Mononuclear cell (primary cell): ENCODE data around the gene CMTM3. TPM values are rescaled to one million over a fixed set of nuclear protein-coding genes. Genes with fewer than 3 reads are reported as not detected.
"Not testable (repeated sequence)": the region's sequence is repeated elsewhere in the genome, so short reads cannot be mapped to it uniquely, and the experiment has no call there.

ENCODE experiments used
- H3K27me3 ChIP-seq: 2 replicates; pipeline ENCODE4 v1.6.0; 2011; ENCODE audit warnings: low read length, control low read depth; ENCODE audit not compliant: insufficient read depth
- H3K4me1 ChIP-seq: 2 replicates; pipeline ENCODE4 v1.5.1; 2011; ENCODE audit warnings: mild to moderate bottlenecking, low read length, control low read depth; ENCODE audit not compliant: insufficient read depth
- H3K4me3 ChIP-seq: 2 replicates; pipeline ENCODE4 v1.5.1; 2011; ENCODE audit warnings: mild to moderate bottlenecking, low read length, moderate library complexity
- H3K9me3 ChIP-seq: 2 replicates; pipeline ENCODE4 v1.5.1; 2011; ENCODE audit warnings: low read depth, mild to moderate bottlenecking, control low read depth, low read length
- total RNA-seq: library from RNA; depleted of rRNA; stranded (reverse); fragments of >200 nt; gene quantifications from one replicate; pipeline ENCODE4 v1.2.3, GENCODE V29; 2012

Gene CMTM3
- total RNA-seq, 1 donor: 47.1 TPM

DNA sequence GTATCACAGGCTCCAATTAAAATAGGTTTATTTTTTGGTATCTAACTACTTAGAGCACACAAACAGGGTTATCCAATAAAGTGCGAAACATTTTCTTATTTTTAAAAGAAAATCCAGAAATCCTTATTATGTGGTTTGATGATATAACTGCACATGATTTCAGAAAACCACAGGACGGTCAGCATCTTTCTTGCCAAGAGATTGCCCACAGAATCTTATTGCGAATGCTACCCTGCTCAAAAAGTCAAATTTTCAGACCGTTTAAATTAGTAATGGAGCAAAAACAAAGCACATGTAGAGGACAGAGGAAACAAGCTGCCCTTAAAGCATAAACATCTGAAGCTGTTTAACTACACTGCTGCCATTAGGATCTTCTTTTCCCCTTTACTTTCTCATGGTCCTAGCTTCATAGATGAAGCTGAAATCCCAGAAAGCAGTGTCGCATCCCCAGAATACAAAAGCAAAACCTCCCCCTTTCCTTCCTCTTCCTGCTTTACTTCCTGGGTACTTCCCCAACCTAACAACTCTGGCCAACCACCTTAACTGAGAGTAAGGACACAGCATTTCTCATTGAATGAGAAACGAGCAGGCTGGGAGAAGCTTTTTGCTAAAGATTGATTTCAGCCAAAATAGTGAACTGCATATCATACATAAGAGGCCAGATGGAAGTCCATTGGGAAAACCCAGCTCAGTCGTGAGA lies 48.3 kb downstream of the CMTM3 start:
- peaks cover 61% of the 10 kb centered on the region for H3K4me1 ChIP-seq
- H3K27me3 ChIP-seq: no peaks in the 10 kb centered on the region
- no peaks in the 10 kb centered on the region for H3K9me3 ChIP-seq
- H3K4me3 ChIP-seq: no peak overlapping the region

DNA sequence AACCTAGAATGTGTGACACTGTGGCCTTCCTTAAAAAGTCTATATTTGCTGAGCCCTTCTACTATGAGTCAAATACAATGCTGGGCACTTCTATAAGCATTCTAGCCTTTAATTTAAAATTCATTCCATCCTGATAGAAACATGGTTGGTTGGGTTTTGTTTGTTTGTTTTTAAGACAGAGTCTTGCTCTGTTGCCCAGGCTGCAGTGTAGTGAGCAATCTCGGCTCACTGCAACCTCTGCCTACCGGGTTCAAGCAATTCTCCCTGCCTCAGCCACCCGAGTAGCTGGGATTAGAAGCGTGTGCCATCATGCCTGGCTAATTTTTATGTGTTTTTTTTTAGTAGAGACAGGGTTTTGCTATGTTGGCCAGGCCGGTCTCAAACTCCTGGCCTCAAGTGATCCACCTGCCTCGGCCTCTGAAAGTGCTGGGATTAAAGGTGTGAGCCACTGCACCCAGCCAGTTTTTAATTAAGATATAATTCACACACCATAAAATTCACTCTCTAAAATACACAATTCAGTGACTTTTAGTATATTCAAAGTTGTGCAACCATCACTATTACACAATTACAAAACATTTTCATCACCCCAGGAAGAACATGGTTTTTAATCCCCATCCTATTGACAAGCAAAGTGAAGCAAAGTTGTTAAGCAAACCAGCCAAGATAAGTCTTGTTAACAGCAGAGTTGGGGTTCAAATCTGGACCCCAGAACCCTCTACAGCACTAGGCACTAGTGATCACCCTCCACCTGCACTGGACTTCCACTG lies 49.3 kb downstream of the CMTM3 start:
- H3K9me3 ChIP-seq: no peaks in the 10 kb centered on the region
- peaks cover 69% of the 10 kb centered on the region for H3K4me1 ChIP-seq
- no peaks in the 10 kb centered on the region for H3K27me3 ChIP-seq
- H3K4me3 ChIP-seq: no peak overlapping the region

GRCh38 chr16:66656547-66656946 lies 52.0 kb downstream of the CMTM3 start:
- H3K4me1 ChIP-seq: peaks cover 74% of the 10 kb centered on the region
- H3K9me3 ChIP-seq: no peaks in the 10 kb centered on the region
- no peaks in the 10 kb centered on the region for H3K27me3 ChIP-seq
- no peak overlapping the region for H3K4me3 ChIP-seq

DNA sequence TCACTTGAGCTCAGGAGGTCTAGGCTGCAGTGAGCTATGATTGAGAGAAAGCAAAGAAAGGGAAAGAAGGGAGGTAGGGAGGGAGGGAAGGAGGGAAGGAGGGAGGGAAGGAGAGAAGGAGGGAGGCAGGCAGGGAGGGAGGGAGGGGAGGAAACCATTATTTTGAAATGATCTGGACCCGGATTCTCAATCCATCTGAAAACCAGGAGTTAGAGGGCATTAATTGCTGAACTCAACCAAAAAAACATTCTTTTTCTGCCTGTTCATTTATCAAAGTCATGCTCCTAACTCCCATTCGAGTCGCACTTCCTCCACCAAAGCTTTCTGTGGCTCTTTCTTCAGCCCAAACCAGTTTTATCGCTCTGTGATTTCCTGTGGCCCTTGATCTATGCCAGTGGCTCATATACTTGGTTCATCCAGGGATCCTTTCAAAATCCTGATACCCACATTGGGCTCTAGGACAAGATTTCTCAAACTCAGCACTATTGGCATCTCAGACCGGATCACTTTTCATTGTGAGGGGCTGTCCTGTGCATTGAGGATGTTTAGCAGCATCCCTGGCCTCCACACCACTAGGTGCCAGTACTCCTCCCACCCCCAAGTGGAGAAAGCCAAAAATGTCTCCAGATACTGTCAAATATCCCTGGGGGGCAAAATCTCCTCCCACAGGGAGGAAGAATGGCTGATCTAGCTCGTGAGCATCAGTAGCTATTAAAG lies 53.8 kb downstream of the CMTM3 start:
- Histone ChIP-seq H3K27me3 (no peaks in the 10 kb centered on the region), H3K4me1 (peaks cover 56% of the 10 kb centered on the region), H3K9me3 (no peaks in the 10 kb centered on the region), H3K4me3 (no peak overlapping the region)

GRCh38 chr16:66658860-66659190 lies 54.3 kb downstream of the CMTM3 start:
- Histone ChIP-seq H3K27me3 (no peaks in the 10 kb centered on the region), H3K4me1 (peaks cover 51% of the 10 kb centered on the region), H3K9me3 (no peaks in the 10 kb centered on the region), H3K4me3 (no peak overlapping the region)

DNA sequence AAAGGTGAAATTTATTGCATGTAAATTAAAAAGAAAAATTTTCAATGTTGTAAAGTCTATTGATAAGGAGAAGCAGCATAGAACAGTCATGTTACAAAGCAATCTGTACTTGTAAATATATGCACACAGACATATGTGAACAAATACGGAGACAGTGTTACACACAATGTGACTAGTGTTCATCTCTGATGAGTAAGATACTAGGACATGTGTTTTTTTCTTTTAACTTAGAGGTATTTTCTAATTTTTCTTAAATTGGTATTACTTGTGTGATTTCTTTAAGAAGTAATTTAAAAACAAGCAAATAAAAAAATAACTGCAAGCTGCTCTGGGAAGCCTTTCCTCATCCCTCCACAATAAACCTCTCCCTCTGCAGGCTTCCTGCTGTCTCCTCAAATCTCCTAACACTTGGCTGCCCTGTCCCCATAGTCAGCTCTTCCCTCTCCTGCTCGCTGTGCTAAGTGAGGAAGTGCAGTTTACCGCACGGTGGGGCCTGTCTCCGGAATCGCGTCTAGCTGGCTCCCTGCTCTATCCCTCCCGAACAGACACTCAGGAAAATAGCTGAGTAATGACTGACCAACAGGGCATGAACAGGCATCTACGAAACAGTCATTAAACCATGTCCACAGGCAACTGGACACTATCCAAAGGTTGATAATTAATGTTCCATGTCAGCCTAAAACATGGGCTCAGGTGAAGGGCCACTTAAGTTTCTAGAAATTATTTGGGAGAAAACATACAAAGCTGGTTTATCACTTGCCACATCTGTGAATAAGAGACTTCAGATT lies 56.1 kb downstream of the CMTM3 start:
- Histone ChIP-seq H3K4me3 (no peak overlapping the region), H3K9me3 (no peaks in the 10 kb centered on the region), H3K27me3 (no peaks in the 10 kb centered on the region), H3K4me1 (peaks cover 38% of the 10 kb centered on the region)

DNA sequence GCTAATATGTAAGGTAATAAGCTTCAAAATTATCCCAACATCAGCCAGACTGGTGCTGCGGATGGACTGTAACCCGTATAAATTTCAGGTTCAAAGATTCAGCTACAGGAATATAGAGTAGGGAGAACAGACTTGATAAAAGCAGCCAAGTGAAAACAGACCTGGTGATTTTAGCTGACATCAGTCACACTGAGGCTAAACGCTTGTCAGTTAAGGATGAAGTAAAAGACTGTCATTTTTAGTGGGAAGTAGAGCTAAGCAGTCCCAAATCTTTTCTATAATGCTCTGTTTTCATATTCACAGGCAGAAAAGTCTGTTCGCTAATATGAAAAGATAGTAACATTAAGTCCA lies 56.7 kb downstream of the CMTM3 start:
- Histone ChIP-seq H3K4me3 (no peak overlapping the region), H3K9me3 (no peaks in the 10 kb centered on the region), H3K27me3 (no peaks in the 10 kb centered on the region), H3K4me1 (peaks cover 38% of the 10 kb centered on the region)

GRCh38 chr16:66661671-66662346 lies 57.3 kb downstream of the CMTM3 start:
- not testable (repeated sequence) for H3K4me3 ChIP-seq, H3K9me3 ChIP-seq, H3K27me3 ChIP-seq
- H3K4me1 ChIP-seq: peaks cover 32% of the 10 kb centered on the region

- H3K9me3 ChIP-seq: no peaks in the 10 kb centered on the region
- no peaks in the 10 kb centered on the region for H3K27me3 ChIP-seq
Observed at GRCh38 chr16:66662445-66663194, 58.1 kb downstream of the CMTM3 start.

More at GRCh38 chr16:66662445-66663194, 58.1 kb downstream of the CMTM3 start:
- H3K4me3 ChIP-seq: no peak overlapping the region
- H3K4me1 ChIP-seq: peaks cover 26% of the 10 kb centered on the region

Other genes with a start within 250 kb of the CMTM3 start
- 0.42 TPM for gene CDH5, start 238.0 kb upstream of the CMTM3 start, total RNA-seq
- gene BEAN1, start 177.4 kb upstream of the CMTM3 start, total RNA-seq: not detected
- 8.8 TPM for gene TK2, start 54.6 kb upstream of the CMTM3 start, total RNA-seq
- 28.4 TPM for gene CKLF, start 52.1 kb upstream of the CMTM3 start, total RNA-seq
- gene CMTM1, start 38.3 kb upstream of the CMTM3 start, total RNA-seq: 0.21 TPM
- gene CMTM2, start 25.2 kb upstream of the CMTM3 start, total RNA-seq: 0.52 TPM
- gene CMTM4, start 92.0 kb downstream of the CMTM3 start, total RNA-seq: 2.0 TPM
- gene DYNC1LI2, start 146.9 kb downstream of the CMTM3 start, total RNA-seq: 124 TPM
- gene TERB1, start 196.9 kb downstream of the CMTM3 start, total RNA-seq: 0.42 TPM
- gene NAE1, start 226.3 kb downstream of the CMTM3 start, total RNA-seq: 76.7 TPM
- gene CA7, start 239.7 kb downstream of the CMTM3 start, total RNA-seq: not detected